ENCODE data around the gene MAPRE3. TPM values are rescaled to one million over a fixed set of nuclear protein-coding genes. Genes with fewer than 3 reads are reported as not detected.

The MAPRE3 gene
- 7.6 and 11.7 TPM in 2 replicates for total RNA-seq

DNA sequence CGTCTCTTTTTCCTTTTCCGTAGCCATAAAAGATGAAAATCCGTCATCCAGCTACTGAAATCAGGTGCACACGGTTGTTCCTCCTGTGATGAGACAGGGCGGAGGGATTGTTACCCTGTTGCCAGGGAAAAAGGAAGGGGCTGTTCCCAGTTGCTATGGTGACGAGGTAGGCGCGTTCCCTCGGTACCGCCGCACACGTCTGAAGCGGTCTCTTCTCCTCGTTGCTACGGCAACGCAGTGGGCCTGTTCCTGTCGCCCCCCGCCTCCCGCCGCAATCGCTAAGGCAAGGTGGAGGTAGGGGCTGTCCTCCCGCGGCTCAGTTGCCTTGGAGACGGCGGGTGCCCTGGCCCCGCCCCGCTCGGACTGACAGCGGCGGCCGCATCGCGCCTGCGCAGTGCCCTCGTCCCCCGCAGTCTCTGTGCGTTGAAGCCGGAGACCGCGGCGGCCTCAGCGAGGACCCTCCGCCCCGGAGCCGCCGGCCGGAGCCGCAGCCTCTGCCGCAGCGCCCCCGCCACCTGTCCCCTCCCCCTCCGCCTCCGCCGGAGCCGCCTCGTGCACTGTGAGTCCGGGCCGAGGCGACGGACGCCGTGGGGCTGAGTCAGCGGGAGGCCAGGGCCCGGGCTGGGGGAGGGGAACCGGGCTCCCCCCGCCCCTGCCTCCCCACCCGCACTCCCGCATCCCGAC lies at the start of gene MAPRE3:
MAPRE3 (plus strand) TSS at position 394 of the 684 bp plus-strand sequence. CDS start 51,582 bp downstream, outside the sequence.

GRCh38 chr2:27032495-27033252 lies 62.2 kb downstream of the MAPRE3 start, which contains the start of gene TMEM214:
Gene TMEM214, plus strand, starts transcription at chr2:27032965. Its CDS starts 51 bp downstream, at chr2:27033016.

DNA sequence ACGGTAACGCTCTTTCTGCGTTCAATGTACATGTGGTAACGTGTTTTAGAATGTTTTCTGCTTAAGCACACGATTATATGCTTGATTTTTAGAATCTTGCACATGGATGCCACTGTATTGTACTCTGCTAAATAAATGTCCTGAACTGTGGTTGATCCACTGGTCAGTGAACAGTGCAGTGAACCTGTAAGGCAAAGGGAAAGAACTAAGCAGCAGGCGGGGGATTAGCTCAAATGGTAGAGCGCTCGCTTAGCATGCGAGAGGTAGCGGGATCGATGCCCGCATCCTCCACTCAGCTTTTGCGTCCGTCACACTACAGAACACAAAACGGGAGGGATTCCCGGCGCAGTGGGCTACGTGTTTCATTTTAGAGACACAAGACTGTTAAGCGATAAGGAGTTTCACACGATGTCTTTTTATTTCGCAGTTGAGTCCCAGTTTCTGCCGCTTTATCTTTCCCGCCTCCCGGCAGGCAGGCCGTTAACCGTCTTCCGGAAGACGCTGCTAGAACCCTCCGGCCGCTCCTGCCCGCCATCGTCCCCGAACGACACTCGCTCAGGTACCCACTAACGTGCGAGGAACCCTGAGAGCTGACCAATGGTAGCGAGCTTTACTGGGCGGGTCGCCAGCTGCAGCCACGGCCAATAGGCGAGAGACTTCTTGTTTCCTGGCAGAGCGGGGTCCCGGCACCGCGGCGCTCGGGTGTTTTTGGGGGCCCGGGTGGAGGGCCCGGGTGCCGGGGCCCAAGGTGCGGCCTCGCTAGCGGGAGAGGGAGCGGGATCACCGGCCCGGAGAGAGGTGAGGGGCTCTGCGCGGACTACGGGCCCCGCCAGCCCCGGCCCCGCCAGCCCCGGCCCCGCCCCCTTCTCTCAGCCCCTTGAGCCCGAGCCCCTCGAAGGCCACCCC lies 80.8 kb downstream of the MAPRE3 start, which contains the start of gene AGBL5:
AGBL5 (plus strand) TSS at position 673 of the 906 bp plus-strand sequence. CDS start 1,291 bp downstream, outside the sequence.

DNA sequence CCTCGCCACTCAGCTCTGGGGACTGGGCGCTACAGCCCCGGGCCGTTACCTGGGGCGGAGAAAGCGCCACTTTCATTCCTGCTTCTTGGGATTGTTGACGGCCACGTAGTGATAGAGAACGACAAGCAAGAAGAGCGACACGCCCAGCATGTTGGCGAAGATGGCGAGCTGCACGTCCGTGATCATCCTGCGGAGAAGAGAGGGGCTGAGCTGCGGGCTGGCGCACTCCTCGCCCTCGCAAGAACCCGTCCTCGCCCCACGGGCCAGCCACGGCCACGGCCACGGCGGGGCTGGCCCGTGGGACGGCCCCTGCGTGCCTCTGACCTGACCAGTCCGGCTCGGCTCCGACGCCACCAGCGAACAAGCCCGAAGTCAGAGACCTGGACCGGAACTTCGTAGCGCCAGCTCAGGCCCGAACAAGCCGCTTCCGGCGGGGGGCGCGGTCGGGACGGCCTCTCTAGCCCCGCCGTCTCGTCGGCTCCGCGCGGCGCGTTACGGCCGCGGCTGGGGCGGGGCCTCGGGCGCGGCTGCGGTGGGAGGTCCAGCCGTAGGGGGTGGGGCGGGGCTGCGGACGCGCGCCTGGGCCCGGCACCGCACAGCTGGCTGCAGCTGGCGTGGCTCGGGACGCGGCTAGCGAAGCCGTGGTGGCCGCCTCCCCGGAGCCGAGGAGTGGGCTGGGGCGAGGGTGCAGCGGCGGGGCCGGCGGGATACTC lies 101.0 kb downstream of the MAPRE3 start, which contains the start of gene OST4:
OST4 (minus strand) TSS at position 378 of the 713 bp plus-strand sequence.

Other genes with a start within 250 kb of the MAPRE3 start
- 30.0 and 37.6 TPM in 2 replicates for gene SLC35F6, start 206.4 kb upstream of the MAPRE3 start, total RNA-seq
- gene CENPA, start 184.6 kb upstream of the MAPRE3 start, total RNA-seq: 1.5 and 2.7 TPM in 2 replicates
- gene DPYSL5, start 122.5 kb upstream of the MAPRE3 start, total RNA-seq: not detected in 2 replicates
- gene TMEM214, start 62.3 kb downstream of the MAPRE3 start, total RNA-seq: 45.8 and 49.5 TPM in 2 replicates
- 17.8 and 23.9 TPM in 2 replicates for gene AGBL5, start 81.0 kb downstream of the MAPRE3 start, total RNA-seq
- gene OST4, start 101.0 kb downstream of the MAPRE3 start, total RNA-seq: 378 and 636 TPM in 2 replicates
- gene EMILIN1, start 108.0 kb downstream of the MAPRE3 start, total RNA-seq: 283 and 480 TPM in 2 replicates
- 0.98 and 0.99 TPM in 2 replicates for gene KHK, start 116.1 kb downstream of the MAPRE3 start, total RNA-seq
- gene CGREF1, start 148.5 kb downstream of the MAPRE3 start, total RNA-seq: 30.5 and 40.8 TPM in 2 replicates
- 0.13 and 0.20 TPM in 2 replicates for gene ABHD1, start 153.2 kb downstream of the MAPRE3 start, total RNA-seq
- gene PREB, start 164.0 kb downstream of the MAPRE3 start, total RNA-seq: 43.3 and 48.8 TPM in 2 replicates
- not detected in 2 replicates for gene PRR30, start 168.8 kb downstream of the MAPRE3 start, total RNA-seq
- gene TCF23, start 178.4 kb downstream of the MAPRE3 start, total RNA-seq: not detected in 2 replicates
- gene ATRAID, start 241.4 kb downstream of the MAPRE3 start, total RNA-seq: 155 and 179 TPM in 2 replicates
- gene SLC5A6, start 241.6 kb downstream of the MAPRE3 start, total RNA-seq: 17.2 and 25.6 TPM in 2 replicates
- gene CAD, start 246.7 kb downstream of the MAPRE3 start, total RNA-seq: 37.3 and 75.5 TPM in 2 replicates